Inflammatory macrophage treated with lipopolysaccharide for 1 hour (primary cell): Measurements from ENCODE around the gene MAPKBP1.

Experiments used
- DNase-seq, 2 donors: peaks; one replicate each; pipeline ENCODE4 v3.0.0-alpha.2; 2020 to 2022

The MAPKBP1 gene

DNA sequence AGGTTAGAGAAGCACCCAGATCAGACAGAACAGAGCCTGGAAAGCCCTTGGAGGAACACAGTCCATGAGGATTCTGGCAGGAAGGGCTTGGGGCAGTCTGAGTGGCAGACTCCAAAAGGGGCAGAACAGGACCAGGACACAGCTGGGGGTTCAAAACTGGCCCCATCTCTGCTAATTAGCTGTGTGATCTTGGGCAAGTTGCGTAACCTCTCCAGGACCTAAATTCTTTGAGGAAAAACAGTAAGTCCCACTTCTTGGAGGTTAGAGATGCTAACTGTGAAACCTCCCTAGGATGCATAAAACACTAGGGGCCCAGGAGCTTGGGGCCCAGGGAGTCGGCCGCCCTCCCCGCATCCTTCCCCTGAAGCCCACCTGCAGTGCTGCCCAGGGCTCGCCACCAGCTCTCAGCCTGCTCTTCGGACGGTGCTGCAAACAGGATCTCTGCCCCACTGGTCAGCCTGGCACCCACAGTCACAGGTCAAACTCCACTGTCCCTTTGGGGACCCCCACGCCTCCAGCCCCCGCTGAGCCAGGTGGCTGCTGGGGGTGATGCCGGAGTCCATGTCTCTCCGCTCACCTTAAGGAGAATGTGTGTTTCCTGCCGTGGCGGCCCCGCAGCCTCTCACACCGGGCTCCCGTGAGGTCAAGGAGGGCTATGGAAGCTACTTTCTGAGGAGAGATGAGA lies 76.3 kb downstream of the MAPKBP1 start:
- DNase-seq: no peak

DNA sequence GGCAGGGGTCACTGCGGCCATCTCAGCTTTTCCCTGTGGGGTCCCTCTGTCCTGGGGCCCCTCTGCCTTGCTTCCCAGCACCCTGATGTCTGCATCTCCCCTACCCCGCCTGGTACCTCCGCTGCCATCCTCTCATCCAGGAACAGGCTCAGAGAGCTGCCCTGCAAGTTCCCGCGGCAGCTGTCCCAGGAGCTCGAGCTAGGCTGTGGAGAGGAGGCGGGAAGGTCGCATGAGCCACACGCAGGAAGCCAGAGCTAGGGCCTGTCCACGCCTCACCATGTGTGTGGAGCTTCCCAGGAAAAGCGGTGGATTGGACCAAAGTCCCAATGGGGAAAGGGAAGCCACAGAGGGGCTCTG lies 76.9 kb downstream of the MAPKBP1 start:
- no peak for DNase-seq

DNA sequence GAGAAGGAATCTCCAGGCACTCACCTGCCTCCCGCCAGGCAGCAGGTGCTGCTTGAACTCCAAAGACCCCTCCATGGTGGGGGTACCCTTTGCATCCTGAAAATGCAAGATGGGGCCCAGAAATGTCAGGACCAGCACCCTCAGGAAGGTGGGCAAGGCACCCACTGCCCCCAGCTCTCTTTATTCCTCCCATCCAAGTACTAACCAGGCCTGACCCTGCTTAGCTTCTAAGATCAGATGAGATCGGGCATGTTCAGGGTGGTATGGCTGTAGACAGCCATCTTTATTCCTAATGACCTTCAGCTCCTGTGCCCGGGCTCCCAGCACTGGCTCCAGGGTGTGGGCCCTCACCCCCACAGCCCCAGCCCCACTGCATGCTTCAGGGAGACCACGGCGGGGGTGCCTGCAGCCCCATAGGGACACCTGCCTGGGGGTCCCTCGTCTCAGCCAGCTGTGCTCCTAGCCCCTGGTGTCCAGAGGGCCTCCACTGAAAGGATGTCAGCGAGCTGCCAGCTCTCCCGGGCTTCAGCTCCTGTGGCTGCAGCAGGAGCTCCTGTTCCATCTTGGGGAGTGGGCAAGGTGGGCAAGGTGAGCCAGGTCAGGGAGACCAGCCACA lies 77.6 kb downstream of the MAPKBP1 start:
- no peak for DNase-seq

DNA sequence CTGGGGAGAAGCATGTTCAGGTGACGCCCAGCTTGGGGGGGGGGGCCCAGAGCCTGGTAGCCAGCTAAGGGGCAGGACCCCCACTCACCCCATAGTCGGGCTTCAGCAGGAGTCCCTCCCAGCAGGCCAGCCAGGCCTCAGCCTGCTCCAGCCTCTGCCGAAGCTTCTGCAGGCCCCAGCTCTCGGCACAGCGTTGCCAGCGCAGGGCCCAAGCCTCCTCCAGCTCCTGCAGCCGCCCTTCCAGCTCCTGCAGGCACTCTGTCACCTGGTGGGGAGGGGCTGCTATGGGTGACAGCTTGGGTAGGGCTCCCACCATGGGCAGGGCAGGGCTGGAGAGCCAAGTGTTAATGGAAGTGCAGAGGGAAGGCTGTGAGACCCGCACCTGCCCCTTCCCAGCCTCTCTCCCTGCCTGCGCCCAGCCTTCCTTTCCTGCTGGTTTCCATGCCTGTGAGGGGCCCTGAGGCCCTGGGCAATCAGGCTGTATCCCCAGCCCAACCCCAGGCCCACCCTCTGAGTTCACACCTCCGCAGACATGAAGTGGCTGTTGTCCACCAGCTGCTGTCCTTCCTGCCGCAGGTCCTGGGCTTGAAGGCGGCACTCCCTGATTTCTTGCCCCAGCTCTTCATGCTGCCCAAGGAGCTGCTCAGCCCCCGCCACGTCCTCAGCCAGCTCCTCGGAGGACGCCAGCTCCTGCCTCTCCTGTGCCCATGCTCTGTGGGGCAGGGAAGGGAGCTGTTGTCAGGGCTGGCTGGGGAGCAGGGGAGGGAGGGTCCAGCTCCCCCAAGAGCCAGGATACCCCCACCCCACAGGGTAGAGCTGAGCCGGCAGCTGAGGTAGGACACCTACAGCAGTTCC lies 78.7 kb downstream of the MAPKBP1 start:
- DNase-seq: no peak

DNA sequence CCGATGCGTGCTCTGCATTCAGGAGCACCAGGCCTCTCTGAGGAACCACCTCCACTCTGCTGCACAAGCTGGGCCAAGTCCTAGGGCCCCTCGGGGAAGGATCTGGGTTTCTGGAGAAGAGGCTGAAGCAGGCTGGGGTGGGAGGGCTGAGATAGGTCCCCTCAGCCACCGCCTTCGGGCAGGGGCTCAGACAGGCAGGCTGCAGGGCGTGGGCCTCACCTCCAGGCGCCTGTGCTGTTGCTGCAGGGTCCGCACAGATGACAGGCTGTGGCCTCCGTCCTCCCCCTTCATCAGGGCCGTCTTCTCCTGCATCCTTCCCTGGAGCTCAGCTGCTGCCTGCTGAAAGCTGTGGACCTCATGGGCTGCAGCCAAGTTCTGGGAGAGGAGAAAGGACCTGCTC lies 79.5 kb downstream of the MAPKBP1 start:
- DNase-seq: no peak

DNA sequence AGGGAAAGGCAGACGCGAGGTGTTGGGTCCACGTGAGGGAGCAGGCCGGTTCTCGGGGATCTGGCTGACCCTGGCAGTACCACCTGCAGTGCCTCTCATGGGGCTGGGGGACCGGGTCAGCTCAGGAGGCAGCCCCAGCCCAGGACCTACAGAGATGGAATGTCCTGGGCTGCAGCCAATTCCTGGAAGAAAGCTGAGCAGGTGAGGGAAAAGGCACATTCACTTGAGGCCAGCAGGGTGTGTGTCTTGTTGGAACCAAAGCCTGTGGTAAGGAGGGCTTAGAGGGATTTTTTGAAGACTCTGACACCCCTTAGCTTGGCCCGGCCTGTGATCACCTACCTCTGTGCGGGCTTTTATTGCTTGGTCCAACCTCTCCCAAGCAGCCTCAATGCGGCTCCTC lies 80.2 kb downstream of the MAPKBP1 start:
- DNase-seq: no peak

DNA sequence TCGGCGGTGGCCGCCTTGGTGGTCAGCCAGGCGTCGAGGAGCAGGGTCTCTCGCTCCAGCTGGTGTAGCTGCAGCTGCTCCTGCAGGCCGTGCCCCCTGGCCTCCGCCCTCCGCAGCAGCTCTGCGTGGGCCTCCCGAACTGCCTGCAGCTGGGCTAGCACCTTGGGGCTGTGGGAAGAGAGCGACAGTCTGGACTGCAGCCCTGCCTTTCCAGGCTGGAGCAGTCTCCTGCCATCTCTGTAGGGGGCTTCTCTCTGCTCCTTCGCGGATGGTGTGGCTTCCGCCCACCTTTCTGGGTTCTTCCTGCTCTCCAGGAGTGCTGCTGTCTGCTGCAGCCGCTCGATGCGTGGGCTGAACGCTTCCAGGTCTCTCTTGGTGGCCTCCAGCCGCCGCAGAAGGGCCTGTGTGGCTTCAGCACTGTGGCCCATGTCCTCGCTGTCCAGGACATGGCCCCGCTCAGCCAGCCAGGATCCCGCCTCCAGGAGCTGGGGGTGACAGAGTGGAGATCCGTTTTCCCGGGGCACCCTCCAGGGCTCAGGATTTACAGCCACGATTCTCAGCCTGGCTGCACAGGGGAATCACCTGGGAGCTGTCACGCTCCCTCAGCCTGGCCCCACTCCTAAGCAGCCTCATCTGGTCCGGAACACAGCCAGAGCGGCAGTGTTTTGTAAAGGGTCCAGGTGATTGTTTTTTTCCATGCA lies 81.1 kb downstream of the MAPKBP1 start:
- DNase-seq: no peak

DNA sequence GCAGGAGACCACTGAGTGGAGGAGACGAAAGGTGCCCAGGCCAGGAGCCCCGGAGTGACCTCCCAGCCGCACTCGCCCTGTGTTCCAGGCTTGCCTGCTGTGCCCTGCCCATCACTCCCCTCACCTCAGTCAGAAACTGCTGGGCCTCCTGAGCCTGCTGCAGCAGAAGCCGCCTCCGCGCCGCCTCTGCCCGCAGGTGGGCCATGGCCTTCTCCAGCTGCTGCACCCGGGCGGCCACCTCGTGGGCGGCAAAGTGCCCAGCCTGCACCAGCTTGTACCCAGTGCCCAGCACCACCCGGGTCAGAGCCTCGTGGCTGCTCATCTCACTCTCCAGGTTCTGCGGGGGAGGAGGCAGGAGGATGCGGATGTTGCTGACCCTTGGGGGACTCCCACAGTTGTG lies 82.0 kb downstream of the MAPKBP1 start:
- DNase-seq: no peak

DNA sequence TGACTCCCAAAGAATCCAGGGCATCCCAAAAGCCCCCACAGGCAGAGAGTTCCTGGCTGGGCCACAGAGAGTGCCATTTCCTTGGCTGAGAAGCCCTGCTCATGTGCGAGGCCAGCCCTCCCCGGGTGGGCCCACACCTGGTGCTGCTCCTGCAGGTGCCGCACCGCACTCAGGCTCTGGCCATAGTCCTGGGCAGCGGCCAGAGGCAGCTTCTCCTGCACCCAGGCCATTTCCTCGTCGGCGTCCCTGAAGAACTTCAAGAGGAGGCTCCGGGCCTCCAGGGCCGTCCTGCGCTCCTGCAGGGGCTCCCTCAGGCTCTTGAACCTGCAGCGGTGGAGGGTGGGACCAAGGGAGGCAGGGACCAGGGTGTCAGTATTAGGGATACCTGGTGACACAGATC lies 82.4 kb downstream of the MAPKBP1 start:
- DNase-seq: no peak

DNA sequence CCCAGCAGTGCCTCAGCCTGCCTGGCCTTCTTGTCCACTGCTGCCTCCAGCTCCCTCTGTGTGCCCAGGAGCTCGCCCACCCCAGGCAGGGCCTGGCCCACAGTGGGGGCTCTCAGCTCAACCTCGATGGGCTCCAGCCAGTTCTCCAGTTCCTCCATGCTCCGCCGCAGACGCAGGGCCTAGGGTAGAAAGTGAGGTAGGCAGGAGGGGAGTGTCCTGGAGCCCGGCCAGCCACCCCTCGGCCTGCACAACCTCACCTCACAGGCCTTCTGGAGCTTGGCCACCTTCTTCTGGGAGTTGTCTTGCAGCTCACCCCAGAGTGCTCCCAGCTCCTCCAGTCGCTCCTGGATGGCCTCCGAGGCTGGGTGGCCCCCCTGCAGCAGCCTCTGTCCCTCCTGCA lies 83.0 kb downstream of the MAPKBP1 start:
- no peak for DNase-seq

DNA sequence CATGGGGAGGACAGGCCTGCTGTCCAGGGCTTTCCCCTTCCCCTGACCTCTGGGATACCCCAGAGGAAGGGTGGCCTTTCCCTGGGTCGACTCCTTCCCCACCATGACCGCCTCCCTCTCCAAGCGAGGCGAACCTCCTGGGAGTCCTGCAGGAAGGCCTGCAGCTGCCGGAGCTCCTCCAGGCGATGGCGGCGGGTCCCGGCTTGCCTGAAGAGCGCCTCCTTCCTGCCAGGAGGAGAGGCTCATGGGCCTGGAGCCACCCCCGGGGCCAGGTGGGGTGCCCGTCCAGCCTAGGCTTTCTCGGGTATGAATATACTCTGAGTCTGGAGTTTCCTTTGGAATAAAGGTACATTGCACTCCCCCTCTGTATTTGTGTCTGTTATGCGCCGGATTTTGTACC lies 84.5 kb downstream of the MAPKBP1 start:
- no peak for DNase-seq

DNA sequence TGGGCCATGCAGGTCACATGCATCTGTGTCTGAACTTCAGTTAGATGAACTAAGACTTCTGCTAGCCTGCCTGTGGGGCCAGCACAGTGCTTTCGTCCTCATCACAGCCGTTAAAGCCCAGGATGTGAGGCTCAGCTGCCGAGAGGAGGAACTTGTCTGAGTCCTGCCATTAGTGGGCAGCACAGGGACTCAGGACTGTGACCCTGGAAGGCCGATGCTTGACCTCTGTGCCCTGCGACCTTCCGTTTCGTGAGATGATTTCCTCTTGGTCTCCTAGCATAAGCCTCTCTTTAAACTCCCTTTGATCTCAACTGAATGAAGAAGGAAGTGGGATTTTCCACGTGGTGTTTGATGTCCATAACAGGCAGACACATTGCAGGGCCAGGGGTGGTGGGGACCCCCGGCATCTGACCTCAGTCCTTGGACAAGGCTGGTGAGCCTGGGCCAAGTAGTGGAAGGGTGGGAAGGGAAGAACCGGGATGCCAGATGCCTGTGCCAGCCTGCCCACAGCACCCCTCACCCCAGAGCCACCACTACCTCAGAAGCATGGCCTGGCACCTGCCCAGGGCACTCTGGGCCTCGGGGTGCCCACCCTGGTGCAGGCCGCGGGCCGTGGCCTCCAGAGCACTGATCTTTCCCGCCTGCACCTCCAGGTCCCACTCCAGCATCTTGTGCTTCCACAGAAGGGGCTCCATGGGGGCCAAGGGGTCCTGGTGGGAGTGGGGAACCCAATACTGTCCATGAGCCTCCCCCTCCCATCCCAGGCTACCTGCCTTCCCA lies 86.0 kb downstream of the MAPKBP1 start:
- DNase-seq: peak; percentile 31 to 37

DNA sequence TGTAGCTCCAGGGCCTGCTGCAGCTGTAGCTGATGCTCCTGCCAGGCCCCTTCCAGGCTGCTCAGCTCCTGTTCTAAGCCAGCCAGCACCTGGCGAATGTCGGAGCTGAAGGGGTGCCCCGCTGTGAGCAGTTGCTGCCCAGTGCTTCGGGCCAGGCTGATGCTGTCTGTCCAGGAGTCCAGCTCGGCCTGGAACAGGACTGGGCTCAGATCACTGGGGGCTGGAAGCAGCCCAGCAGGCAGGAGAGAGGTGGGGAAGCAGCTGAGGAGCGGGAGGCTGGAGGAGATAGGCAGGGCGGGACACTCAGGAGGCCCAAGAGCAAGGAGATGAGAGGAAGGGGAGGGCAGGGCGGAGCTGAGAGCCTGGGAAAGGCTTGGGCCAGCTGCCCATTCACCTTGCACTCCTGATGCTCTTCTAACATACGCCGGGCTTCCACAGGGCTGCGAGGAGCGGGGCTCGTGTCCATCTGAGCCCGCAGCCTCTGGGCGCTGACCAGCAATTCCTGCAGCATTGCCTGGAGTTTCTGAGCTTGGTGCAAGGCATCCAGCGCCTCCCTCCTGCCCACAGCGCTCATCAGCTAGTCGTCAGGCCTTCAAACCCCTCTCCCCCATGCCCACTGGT lies 87.6 kb downstream of the MAPKBP1 start:
- no peak for DNase-seq

DNA sequence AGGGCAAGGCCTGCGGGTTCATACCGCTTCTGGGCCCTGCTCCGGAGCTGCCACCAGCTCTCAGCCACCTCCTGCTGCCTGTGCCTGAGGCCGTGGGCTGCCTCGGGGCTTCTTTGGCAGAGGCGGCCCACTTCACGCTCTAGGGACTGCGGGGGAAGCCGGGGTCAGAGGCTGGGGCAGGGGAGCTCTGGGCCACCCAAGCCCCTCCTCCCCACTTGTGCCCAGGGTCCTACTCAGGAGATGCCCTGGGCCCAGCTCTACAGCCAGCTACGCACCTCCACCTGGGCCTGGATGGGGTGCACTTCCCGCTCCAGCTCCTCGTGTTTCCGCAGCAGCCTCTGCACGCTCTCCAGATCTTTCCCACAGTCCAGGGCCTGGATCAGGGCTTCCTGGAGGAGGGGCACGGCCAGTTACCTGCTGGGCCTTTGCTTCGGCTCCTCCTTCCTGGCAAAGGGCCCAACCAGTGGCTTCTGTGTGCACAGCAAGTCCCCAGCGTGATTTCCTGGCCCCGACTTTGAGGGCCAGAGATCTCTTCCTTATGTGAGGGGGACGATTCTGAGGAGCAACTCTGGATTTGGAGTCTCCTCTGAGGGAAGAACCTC lies 88.3 kb downstream of the MAPKBP1 start:
- no peak for DNase-seq

DNA sequence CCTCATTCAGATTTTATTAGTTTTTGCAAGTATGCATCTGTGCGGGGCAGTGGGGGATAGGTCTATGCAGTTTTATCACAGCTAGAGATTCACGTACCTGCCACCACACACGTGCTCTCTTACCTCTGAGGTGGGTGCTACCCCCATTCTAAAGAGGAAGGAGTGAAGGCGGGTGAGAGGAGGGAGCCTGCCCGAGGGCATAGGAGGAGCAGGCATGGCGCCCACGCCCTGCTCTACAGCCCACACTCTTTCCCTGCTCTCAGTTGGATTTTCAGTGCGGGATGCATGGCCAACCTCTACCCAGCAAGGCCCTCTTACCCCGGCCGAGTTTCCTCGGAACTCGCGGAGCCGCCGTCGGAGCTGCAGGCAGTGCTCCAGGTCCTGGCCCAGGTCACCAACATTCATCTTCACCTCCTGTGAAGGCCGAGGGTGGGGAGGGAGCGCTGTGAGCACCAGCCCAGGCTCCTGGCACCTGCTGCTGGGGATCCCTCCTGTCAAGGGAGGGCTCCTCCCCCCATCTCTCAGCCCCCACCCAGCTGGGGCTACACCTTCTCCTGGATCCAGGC lies 91.3 kb downstream of the MAPKBP1 start:
- no peak for DNase-seq

DNA sequence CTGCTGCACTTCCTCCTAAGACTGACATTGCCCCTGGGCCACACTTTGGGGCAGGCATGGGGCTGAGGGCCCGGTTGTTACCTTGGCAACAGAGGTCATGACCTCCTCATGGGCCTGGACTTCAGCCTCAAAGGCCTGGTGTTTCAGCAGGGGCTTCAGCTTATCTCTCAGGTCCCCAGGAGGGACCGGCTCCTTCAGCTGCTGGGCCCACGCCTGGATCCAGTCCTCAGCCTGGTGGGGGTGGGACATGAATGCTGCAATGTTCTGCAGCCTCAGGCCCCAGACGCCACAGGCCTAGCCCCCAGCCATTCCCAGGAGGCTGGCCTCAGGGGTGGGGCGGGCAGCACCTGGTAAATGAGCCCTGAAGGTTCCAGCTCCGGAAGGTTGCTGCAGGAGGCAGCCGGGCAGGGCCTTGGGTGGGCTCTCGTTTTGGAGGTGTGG lies 92.0 kb downstream of the MAPKBP1 start:
- no peak for DNase-seq

DNA sequence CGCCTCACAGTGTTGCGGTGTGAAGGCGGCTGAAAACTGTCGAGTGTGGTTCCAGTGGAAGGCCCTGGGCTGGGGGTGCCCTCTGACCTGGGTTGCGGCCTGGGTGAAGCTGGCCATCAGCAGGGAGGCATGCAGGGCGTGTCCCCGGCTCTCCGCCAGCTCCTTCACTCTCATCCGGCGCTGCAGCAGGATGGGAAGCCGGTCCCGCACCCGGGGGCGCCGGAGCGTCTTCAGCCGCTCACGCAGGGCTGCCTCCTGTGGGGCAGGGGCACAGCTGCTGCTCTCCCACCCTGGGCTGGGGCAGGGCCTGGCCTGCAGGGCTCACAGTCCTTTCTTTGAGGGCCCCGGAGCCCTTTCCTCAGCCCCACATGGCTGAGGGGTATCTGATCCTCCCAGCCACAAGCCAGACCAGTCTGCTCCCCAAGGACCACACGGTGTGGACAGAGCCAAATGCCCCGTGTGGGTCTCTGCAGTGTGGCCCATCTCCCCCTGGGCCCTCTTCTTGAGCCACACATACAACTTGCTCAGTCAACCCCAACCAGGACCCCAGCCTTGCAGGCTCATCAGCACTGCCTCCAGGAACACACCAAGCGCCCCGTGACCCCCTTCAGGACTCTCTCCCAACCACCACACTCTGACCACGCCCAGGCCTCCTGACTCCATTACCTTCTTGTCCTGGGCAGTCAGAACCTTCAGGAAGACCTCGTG lies 92.7 kb downstream of the MAPKBP1 start:
- no peak for DNase-seq

DNA sequence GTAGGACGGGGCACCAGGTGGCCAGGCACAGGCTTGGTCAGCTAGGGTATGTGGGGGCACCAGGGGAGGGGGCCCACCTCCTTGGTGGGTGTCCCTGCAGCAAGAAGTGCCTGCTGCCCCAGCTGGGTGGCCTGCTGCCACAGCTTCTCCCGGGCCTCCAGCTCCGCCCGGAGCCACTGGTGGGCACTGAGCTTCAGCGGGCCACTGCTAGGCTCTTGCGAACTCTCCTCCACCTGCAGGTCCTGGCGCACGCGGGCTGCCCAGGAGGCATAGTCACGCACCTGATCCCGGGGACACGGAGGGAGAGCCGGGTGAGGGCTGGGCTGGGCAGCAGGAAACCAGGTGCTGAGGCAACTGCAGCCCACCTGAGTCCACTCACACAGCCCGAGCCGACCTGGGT lies 94.0 kb downstream of the MAPKBP1 start:
- no peak for DNase-seq

DNA sequence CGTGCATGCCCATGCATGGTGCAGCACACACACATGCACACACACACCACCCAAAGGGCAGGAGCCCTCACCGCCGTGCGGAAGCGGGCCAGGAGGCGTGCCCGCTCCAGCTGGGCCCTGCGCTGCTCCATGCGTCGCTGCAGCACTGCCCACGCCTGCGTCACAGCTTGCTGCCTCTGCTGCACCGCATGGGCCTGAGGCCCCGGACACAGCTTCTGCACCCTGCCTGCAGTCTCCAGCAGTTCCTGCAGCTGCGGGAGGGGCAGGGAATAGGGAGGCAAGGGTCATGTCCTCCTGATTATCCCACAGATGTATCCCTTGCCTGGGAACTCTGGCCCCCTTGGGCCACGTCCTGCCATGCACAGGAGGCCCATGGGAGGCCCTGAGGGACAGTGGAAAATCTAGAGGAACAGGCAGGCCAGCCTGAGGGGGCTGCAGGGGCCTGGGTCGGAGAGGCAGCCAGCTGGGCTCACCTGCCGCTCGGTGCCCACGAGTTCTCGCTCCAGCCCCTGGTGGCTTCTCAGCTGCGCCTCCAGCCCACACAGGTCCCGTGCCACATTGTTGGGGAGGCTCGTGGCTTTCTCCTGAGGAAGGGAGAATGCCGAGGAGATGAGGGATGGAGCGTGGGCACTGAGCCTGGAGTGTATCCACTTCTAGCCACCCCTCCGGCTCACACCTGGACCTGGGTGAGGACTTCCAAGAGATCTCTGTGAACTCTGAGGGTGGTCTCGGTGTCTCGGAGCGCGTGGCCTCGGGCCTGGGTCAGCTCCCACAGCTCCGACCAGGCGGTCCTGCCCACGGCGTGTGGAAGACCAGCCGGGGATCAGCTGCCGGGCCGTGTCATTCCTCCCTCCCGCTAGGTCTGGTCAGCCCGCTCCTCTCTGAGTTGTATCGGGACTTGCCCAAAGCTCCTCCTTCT lies 95.7 kb downstream of the MAPKBP1 start:
- DNase-seq: no peak

DNA sequence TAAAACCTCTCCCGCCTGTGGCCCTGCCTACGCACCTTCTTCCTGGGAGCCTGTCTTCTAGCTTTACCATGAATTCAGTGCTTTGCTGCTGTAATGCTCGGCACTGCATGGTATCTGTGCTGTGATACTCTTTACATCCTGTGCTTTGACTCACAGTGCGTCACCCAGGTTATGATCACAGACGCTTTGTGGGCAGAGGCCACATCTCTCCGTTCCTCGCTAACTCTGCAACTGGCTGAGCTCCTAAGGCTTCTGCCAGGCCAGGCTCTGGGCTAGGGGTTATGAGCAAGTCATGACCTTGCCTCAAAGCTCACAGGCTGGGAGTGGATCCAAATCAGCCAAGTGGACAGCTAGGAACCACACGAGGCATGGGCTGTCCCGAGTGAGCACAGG lies 96.4 kb downstream of the MAPKBP1 start:
- no peak for DNase-seq
